Measurements from ENCODE around the gene HPSE2. TPM values are rescaled to one million over a fixed set of nuclear protein-coding genes. Genes with fewer than 3 reads are reported as not detected.

The HPSE2 gene
- total and polyA plus RNA-seq, 2 experiments from 2014 or later, result 0.10 to 0.24 TPM

DNA sequence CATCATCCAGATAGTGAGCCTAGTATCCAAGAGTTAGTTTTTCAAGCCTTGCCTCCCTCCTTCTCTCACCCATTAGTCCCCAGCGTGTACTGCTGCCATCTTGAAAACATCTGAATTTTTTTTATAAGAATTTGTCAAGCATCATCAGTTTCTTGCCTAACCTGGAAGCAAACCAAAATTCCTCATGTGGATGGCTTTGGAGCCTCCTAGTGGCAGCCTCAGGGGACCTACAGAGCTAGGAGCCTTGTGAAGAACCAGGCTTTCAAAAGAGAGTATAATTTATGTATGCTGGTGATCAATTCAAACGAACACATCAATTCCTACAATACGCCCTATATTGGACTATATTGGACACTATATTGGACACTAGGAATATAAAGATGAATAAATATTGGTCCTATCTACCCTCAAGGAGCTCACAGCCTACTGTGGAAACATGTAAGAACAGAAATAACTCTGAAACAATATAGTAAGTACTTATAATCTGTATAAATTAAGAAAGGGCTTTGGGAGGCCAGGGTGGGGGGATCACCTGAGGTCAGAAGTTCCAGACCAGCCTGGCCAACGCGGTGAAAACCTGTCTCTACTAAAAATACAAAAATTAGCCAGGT is 63.4 kb downstream of the HPSE2 start:
- H3K27me3 ChIP-seq (ENCODE audit: insufficient read depth), result no peaks in the 10 kb centered on the region
- peaks cover 10% of the 10 kb centered on the region; the same call in 2 of the 3 replicates for H3K4me1 Mint-ChIP-seq
- DNase-seq (ENCODE audit: low spot score) (peak; percentile 79), ATAC-seq (peak; percentile 92)
- no peak overlapping the region for H3K27ac Mint-ChIP-seq
- no peak overlapping the region for H3K4me3 ChIP-seq
- H3K27ac ChIP-seq (ENCODE audit: low read depth), result no peak overlapping the region
- H3K36me3 ChIP-seq (ENCODE audit: insufficient read depth), result no peaks in the 10 kb centered on the region
- no peaks in the 10 kb centered on the region for H3K9me2 ChIP-seq (ENCODE audit: insufficient read depth)
- H4K20me1 ChIP-seq (replicated peaks; ENCODE audit: insufficient read depth), result no peaks in the 10 kb centered on the region
- H3K4me1 ChIP-seq (ENCODE audit: insufficient read depth), result peaks cover 5% of the 10 kb centered on the region
- H3F3A ChIP-seq (replicated peaks; ENCODE audit: low read depth), result no peaks in the 10 kb centered on the region
- peaks cover 2% of the 10 kb centered on the region for H3K27me3 Mint-ChIP-seq (ENCODE audit: insufficient read depth, low read depth, poor library complexity)
- no peaks in the 10 kb centered on the region for H3K36me3 Mint-ChIP-seq (ENCODE audit: low read depth)
- no peak overlapping the region for H3K4me3 Mint-ChIP-seq
- H2AFZ ChIP-seq, result no peak overlapping the region
- no peak for TF ChIP-seq NANOG (IDR thresholded peaks at IDR 0.05; ENCODE audit: borderline replicate concordance)
- no peak for TF ChIP-seq EZH2phosphoT487 (IDR thresholded peaks at IDR 0.05; ENCODE audit: unreplicated experiment)
- TF ChIP-seq, protein P1, sequence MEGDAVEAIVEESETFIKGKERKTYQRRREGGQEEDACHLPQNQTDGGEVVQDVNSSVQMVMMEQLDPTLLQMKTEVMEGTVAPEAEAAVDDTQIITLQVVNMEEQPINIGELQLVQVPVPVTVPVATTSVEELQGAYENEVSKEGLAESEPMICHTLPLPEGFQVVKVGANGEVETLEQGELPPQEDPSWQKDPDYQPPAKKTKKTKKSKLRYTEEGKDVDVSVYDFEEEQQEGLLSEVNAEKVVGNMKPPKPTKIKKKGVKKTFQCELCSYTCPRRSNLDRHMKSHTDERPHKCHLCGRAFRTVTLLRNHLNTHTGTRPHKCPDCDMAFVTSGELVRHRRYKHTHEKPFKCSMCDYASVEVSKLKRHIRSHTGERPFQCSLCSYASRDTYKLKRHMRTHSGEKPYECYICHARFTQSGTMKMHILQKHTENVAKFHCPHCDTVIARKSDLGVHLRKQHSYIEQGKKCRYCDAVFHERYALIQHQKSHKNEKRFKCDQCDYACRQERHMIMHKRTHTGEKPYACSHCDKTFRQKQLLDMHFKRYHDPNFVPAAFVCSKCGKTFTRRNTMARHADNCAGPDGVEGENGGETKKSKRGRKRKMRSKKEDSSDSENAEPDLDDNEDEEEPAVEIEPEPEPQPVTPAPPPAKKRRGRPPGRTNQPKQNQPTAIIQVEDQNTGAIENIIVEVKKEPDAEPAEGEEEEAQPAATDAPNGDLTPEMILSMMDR (conservative IDR thresholded peaks at IDR 0.05; ENCODE audit: low read depth in 2 of 2), result peak; percentile 87 to 93
- TF ChIP-seq, protein P2, sequence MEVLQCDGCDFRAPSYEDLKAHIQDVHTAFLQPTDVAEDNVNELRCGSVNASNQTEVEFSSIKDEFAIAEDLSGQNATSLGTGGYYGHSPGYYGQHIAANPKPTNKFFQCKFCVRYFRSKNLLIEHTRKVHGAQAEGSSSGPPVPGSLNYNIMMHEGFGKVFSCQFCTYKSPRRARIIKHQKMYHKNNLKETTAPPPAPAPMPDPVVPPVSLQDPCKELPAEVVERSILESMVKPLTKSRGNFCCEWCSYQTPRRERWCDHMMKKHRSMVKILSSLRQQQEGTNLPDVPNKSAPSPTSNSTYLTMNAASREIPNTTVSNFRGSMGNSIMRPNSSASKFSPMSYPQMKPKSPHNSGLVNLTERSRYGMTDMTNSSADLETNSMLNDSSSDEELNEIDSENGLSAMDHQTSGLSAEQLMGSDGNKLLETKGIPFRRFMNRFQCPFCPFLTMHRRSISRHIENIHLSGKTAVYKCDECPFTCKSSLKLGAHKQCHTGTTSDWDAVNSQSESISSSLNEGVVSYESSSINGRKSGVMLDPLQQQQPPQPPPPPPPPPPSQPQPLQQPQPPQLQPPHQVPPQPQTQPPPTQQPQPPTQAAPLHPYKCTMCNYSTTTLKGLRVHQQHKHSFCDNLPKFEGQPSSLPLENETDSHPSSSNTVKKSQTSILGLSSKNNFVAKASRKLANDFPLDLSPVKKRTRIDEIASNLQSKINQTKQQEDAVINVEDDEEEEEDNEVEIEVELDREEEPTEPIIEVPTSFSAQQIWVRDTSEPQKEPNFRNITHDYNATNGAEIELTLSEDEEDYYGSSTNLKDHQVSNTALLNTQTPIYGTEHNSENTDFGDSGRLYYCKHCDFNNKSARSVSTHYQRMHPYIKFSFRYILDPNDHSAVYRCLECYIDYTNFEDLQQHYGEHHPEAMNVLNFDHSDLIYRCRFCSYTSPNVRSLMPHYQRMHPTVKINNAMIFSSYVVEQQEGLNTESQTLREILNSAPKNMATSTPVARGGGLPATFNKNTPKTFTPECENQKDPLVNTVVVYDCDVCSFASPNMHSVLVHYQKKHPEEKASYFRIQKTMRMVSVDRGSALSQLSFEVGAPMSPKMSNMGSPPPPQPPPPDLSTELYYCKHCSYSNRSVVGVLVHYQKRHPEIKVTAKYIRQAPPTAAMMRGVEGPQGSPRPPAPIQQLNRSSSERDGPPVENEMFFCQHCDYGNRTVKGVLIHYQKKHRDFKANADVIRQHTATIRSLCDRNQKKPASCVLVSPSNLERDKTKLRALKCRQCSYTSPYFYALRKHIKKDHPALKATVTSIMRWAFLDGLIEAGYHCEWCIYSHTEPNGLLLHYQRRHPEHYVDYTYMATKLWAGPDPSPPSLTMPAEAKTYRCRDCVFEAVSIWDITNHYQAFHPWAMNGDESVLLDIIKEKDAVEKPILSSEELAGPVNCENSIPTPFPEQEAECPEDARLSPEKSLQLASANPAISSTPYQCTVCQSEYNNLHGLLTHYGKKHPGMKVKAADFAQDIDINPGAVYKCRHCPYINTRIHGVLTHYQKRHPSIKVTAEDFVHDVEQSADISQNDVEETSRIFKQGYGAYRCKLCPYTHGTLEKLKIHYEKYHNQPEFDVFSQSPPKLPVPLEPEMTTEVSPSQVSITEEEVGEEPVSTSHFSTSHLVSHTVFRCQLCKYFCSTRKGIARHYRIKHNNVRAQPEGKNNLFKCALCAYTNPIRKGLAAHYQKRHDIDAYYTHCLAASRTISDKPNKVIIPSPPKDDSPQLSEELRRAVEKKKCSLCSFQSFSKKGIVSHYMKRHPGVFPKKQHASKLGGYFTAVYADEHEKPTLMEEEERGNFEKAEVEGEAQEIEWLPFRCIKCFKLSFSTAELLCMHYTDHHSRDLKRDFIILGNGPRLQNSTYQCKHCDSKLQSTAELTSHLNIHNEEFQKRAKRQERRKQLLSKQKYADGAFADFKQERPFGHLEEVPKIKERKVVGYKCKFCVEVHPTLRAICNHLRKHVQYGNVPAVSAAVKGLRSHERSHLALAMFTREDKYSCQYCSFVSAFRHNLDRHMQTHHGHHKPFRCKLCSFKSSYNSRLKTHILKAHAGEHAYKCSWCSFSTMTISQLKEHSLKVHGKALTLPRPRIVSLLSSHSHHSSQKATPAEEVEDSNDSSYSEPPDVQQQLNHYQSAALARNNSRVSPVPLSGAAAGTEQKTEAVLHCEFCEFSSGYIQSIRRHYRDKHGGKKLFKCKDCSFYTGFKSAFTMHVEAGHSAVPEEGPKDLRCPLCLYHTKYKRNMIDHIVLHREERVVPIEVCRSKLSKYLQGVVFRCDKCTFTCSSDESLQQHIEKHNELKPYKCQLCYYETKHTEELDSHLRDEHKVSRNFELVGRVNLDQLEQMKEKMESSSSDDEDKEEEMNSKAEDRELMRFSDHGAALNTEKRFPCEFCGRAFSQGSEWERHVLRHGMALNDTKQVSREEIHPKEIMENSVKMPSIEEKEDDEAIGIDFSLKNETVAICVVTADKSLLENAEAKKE (CRISPR knock-in tag; IDR thresholded peaks at IDR 0.05), result no peak
- TF ChIP-seq STAT1 (IDR thresholded peaks at IDR 0.05; ENCODE audit: unreplicated experiment), result no peak
- no peak for TF ChIP-seq CREB1 (CRISPR knock-in tag; IDR thresholded peaks at IDR 0.05; ENCODE audit: low read depth)
- no peak overlapping the region for H3K4me2 ChIP-seq
- H3K9me3 Mint-ChIP-seq, result no peaks in the 10 kb centered on the region
- H3K79me2 ChIP-seq (replicated peaks; ENCODE audit: insufficient read depth), result no peaks in the 10 kb centered on the region

Measured in GM23338 (cell line).